HL-60 (cell line): ENCODE results near the gene N4BP2L2.

Experiments used
- DNase-seq, 2 experiments: peaks; one replicate each; pipeline ENCODE4 v3.0.0-alpha.2; 2010 to 2020; ENCODE audit warnings: low read depth in 1 of 2, low spot score in 1 of 2
- H3K27ac ChIP-seq: fragments of 250-450 bp; sonication (Bioruptor Pico); replicated peaks from 2 replicates; pipeline ENCODE4 v1.5.1; 2020; ENCODE audit warnings: mild to moderate bottlenecking, moderate library complexity
- H3K27me3 ChIP-seq: fragments of 250-450 bp; sonication (Bioruptor Pico); 2 replicates; pipeline ENCODE4 v1.5.1; 2021; ENCODE audit warnings: mild to moderate bottlenecking, moderate library complexity; ENCODE audit not compliant: insufficient read depth, poor library complexity, severe bottlenecking
- H3K4me3 ChIP-seq: replicated peaks from 2 replicates; pipeline ENCODE4 v1.5.1; 2011; ENCODE audit warnings: mild to moderate bottlenecking, control low read depth, low read length; ENCODE audit not compliant: insufficient read depth
- GABPA ChIP-seq: IDR thresholded peaks from 2 replicates; pipeline ENCODE4 v1.6.1; 2012; ENCODE audit warnings: low read depth
- POLR2AphosphoS5 ChIP-seq: IDR thresholded peaks from 2 replicates; pipeline ENCODE4 v1.6.1; 2012; ENCODE audit warnings: low read depth
- REST ChIP-seq: IDR thresholded peaks from 2 replicates; pipeline ENCODE4 v1.6.1; 2012; ENCODE audit warnings: low read depth; ENCODE audit not compliant: insufficient replicate concordance
- SPI1 ChIP-seq: IDR thresholded peaks from 2 replicates; pipeline ENCODE4 v1.6.1; 2012; ENCODE audit warnings: low read depth, mild to moderate bottlenecking, borderline replicate concordance
- TF ChIP-seq, protein P1 (sequence below): IDR thresholded peaks from one replicate; pipeline ENCODE4 v1.5.1; 2011; ENCODE audit warnings: low read length, control low read depth, inconsistent platforms; ENCODE audit not compliant: insufficient read depth

N4BP2L2 gene

DNA sequence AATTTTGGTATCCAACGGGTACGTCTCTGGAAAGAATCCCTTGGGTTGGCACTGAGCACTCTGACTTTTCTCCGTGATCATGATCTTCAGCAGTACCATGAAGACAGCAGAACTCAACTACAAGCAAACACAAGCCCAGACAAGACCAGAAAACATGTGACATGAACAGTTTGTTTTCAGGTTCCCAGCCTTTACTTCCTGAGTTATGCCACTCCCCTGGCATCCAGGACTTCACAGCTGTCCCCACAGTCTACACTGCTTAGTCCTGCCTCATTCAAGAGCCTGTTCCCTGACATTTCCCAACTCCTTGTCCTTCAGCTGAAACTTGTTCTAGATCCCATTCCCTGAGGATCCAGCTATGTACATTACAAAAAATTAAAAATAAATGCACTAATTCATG is 105.7 kb downstream of the N4BP2L2 start:
- no peak for DNase-seq
- Histone ChIP-seq H3K27ac (no peak overlapping the region), H3K4me3 (no peak overlapping the region), H3K27me3 (no peaks in the 10 kb centered on the region)
- TF ChIP-seq, protein P1, sequence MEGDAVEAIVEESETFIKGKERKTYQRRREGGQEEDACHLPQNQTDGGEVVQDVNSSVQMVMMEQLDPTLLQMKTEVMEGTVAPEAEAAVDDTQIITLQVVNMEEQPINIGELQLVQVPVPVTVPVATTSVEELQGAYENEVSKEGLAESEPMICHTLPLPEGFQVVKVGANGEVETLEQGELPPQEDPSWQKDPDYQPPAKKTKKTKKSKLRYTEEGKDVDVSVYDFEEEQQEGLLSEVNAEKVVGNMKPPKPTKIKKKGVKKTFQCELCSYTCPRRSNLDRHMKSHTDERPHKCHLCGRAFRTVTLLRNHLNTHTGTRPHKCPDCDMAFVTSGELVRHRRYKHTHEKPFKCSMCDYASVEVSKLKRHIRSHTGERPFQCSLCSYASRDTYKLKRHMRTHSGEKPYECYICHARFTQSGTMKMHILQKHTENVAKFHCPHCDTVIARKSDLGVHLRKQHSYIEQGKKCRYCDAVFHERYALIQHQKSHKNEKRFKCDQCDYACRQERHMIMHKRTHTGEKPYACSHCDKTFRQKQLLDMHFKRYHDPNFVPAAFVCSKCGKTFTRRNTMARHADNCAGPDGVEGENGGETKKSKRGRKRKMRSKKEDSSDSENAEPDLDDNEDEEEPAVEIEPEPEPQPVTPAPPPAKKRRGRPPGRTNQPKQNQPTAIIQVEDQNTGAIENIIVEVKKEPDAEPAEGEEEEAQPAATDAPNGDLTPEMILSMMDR, result no peak
- TF ChIP-seq POLR2AphosphoS5 (no peak), SPI1 (no peak), REST (no peak), GABPA (no peak)

- TF ChIP-seq SPI1 (no peak), GABPA (no peak), REST (no peak), POLR2AphosphoS5 (no peak)
- TF ChIP-seq, protein P1, result no peak
- DNase-seq, result no peak
- no peak overlapping the region for H3K4me3 ChIP-seq
- H3K27ac ChIP-seq, result no peak overlapping the region
- no peaks in the 10 kb centered on the region for H3K27me3 ChIP-seq
These were observed 107.2 kb downstream of the N4BP2L2 start for GRCh38 chr13:32431361-32431760.

- Histone ChIP-seq H3K27me3 (no peaks in the 10 kb centered on the region), H3K4me3 (no peak overlapping the region), H3K27ac (no peak overlapping the region)
- DNase-seq, result peak in 1 of 2 experiments; percentile 29
- TF ChIP-seq SPI1 (no peak), GABPA (no peak), POLR2AphosphoS5 (no peak), REST (no peak)
- TF ChIP-seq, protein P1, result no peak
These were observed 108.4 kb downstream of the N4BP2L2 start for GRCh38 chr13:32430018-32430747.
